Measurements from ENCODE around the gene LYZL2.

The LYZL2 gene

DNA sequence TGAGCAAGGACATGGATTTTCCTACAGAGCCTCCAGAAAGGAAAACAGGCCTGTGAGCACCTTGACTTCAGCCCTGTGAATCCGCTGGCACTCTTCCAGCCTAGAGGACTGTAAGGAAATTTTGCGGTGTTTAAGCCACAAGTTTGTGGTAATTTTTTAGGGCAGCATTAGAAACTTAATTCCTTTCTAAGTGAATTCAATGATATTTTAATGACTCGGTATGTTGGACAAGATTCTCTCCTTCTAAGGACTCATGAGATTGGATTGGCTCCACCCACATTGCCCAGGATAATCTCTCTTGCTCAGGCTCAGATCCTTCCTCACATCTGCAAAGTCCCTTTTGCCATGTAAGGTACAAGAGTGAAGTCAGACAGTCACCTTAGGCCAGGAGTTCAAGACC lies 4.5 kb downstream of the LYZL2 start:
- TF ChIP-seq TAF1 (IDR thresholded peaks at IDR 0.05; ENCODE audit: low read depth) (no peak), EGR1 (IDR thresholded peaks at IDR 0.05) (no peak), CREB1 (IDR thresholded peaks at IDR 0.05; ENCODE audit: low read depth) (no peak), TEAD4 (IDR thresholded peaks at IDR 0.05) (no peak), CEBPB (IDR thresholded peaks at IDR 0.05) (no peak), EP300 (IDR thresholded peaks at IDR 0.05; ENCODE audit: borderline replicate concordance) (no peak), FOXM1 (IDR thresholded peaks at IDR 0.05; ENCODE audit: borderline replicate concordance, low read depth) (no peak), RAD21 (IDR thresholded peaks at IDR 0.05; ENCODE audit: low read depth) (no peak), YY1 (IDR thresholded peaks at IDR 0.05; ENCODE audit: low read depth) (no peak), ZBTB7A (IDR thresholded peaks at IDR 0.05; ENCODE audit: low read depth) (no peak), NFIC (IDR thresholded peaks at IDR 0.05) (no peak), TCF12 (IDR thresholded peaks at IDR 0.05; ENCODE audit: low read depth) (no peak)
- TF ChIP-seq, protein P1, sequence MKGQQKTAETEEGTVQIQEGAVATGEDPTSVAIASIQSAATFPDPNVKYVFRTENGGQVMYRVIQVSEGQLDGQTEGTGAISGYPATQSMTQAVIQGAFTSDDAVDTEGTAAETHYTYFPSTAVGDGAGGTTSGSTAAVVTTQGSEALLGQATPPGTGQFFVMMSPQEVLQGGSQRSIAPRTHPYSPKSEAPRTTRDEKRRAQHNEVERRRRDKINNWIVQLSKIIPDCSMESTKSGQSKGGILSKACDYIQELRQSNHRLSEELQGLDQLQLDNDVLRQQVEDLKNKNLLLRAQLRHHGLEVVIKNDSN (IDR thresholded peaks at IDR 0.05) = no peak
- TF ChIP-seq, protein P2, sequence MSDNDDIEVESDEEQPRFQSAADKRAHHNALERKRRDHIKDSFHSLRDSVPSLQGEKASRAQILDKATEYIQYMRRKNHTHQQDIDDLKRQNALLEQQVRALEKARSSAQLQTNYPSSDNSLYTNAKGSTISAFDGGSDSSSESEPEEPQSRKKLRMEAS (IDR thresholded peaks at IDR 0.05) = no peak
- TF ChIP-seq, protein P3, sequence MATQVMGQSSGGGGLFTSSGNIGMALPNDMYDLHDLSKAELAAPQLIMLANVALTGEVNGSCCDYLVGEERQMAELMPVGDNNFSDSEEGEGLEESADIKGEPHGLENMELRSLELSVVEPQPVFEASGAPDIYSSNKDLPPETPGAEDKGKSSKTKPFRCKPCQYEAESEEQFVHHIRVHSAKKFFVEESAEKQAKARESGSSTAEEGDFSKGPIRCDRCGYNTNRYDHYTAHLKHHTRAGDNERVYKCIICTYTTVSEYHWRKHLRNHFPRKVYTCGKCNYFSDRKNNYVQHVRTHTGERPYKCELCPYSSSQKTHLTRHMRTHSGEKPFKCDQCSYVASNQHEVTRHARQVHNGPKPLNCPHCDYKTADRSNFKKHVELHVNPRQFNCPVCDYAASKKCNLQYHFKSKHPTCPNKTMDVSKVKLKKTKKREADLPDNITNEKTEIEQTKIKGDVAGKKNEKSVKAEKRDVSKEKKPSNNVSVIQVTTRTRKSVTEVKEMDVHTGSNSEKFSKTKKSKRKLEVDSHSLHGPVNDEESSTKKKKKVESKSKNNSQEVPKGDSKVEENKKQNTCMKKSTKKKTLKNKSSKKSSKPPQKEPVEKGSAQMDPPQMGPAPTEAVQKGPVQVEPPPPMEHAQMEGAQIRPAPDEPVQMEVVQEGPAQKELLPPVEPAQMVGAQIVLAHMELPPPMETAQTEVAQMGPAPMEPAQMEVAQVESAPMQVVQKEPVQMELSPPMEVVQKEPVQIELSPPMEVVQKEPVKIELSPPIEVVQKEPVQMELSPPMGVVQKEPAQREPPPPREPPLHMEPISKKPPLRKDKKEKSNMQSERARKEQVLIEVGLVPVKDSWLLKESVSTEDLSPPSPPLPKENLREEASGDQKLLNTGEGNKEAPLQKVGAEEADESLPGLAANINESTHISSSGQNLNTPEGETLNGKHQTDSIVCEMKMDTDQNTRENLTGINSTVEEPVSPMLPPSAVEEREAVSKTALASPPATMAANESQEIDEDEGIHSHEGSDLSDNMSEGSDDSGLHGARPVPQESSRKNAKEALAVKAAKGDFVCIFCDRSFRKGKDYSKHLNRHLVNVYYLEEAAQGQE (IDR thresholded peaks at IDR 0.05; ENCODE audit: low read depth) = no peak

DNA sequence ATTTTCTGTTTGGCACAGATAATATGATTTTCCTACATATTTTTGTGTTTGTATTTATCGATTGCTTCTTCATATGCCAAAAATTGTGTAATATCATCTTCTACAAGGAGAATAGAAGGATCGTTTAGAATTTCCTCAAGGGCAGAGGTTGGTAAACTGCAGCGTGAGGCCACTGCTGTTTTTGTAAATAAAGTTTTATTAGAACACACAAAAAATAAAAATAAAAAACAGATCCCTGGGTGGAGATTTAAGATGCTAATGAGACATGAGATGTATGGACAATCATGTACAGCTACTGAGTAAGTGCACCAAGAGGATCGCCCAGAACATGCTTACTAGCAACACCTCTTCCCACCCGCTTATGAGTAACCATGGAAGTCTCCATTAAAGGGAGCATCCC lies 9.6 kb downstream of the LYZL2 start:
- TF ChIP-seq EGR1 (IDR thresholded peaks at IDR 0.05) = no peak

GRCh38 chr10:30617070-30617469 lies 12.5 kb downstream of the LYZL2 start:
- TF ChIP-seq TAF1 (IDR thresholded peaks at IDR 0.05; ENCODE audit: low read depth) = no peak
- TF ChIP-seq, protein P2 (IDR thresholded peaks at IDR 0.05) = no peak
- TF ChIP-seq, protein P1 (IDR thresholded peaks at IDR 0.05) = no peak

GRCh38 chr10:30607814-30608213 lies 21.7 kb downstream of the LYZL2 start:
- TF ChIP-seq CREB1 (IDR thresholded peaks at IDR 0.05; ENCODE audit: low read depth) = no peak

- TF ChIP-seq TCF12 (IDR thresholded peaks at IDR 0.05; ENCODE audit: low read depth) (no peak), NFIC (IDR thresholded peaks at IDR 0.05) (no peak), FOXM1 (IDR thresholded peaks at IDR 0.05; ENCODE audit: borderline replicate concordance, low read depth) (no peak), EGR1 (IDR thresholded peaks at IDR 0.05) (no peak), TEAD4 (IDR thresholded peaks at IDR 0.05) (no peak), YY1 (IDR thresholded peaks at IDR 0.05; ENCODE audit: low read depth) (no peak), TAF1 (IDR thresholded peaks at IDR 0.05; ENCODE audit: low read depth) (no peak), CEBPB (IDR thresholded peaks at IDR 0.05) (no peak), ZBTB7A (IDR thresholded peaks at IDR 0.05; ENCODE audit: low read depth) (no peak), CREB1 (IDR thresholded peaks at IDR 0.05; ENCODE audit: low read depth) (no peak), RAD21 (IDR thresholded peaks at IDR 0.05; ENCODE audit: low read depth) (no peak), EP300 (IDR thresholded peaks at IDR 0.05; ENCODE audit: borderline replicate concordance) (no peak)
- TF ChIP-seq, protein P3 (IDR thresholded peaks at IDR 0.05; ENCODE audit: low read depth) = no peak
- TF ChIP-seq, protein P2 (IDR thresholded peaks at IDR 0.05) = no peak
- TF ChIP-seq, protein P1 (IDR thresholded peaks at IDR 0.05) = no peak
Observed at GRCh38 chr10:30606313-30606712, 23.2 kb downstream of the LYZL2 start.

DNA sequence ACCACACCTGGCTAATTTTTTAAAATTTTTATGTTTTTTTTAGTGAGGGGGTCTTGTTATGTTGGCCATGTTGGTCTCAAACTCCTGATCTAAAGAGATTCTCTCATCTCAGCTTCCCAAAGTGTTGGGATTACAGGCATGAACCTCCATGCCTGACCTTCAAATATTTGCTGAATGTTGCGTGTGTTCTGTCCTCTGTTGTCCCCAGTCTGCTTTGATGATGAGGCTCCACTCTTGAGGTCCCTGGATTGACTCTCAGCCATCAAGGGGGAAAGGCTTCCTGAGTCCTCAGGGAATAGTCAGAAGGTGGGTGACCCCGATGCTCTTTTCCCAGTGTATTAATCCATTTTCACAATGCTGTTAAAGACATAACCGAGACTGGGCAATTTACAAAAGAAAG lies 26.0 kb downstream of the LYZL2 start:
- TF ChIP-seq TCF12 (IDR thresholded peaks at IDR 0.05; ENCODE audit: low read depth) (no peak), RAD21 (IDR thresholded peaks at IDR 0.05; ENCODE audit: low read depth) (no peak), TEAD4 (IDR thresholded peaks at IDR 0.05) (no peak), CEBPB (IDR thresholded peaks at IDR 0.05) (no peak), YY1 (IDR thresholded peaks at IDR 0.05; ENCODE audit: low read depth) (no peak), FOXM1 (IDR thresholded peaks at IDR 0.05; ENCODE audit: borderline replicate concordance, low read depth) (no peak), CREB1 (IDR thresholded peaks at IDR 0.05; ENCODE audit: low read depth) (no peak), TAF1 (IDR thresholded peaks at IDR 0.05; ENCODE audit: low read depth) (no peak), ZBTB7A (IDR thresholded peaks at IDR 0.05; ENCODE audit: low read depth) (no peak)
- TF ChIP-seq, protein P1 (IDR thresholded peaks at IDR 0.05) = no peak
- TF ChIP-seq, protein P3 (IDR thresholded peaks at IDR 0.05; ENCODE audit: low read depth) = no peak
- TF ChIP-seq, protein P2 (IDR thresholded peaks at IDR 0.05) = no peak
